Stimulated activated memory B cell treated with anti-CD40 and anti-IgM and Interleukin-4, amounts not matched to agents 10 μg/mL and 1 μg/mL and 100 μg/mL, for 72 hours (primary cell): ENCODE data around the gene AHSG.

Source experiments
- ATAC-seq: fragments of 150-1000 bp; cut with Tn5 transposase; 2 replicates; pipeline ENCODE4 v1.10.0; 2021
- H3K27ac Mint-ChIP-seq: one replicate; pipeline ENCODE4 v1.8.0; 2022; ENCODE audit warnings: mild to moderate bottlenecking, mixed read lengths
- H3K27me3 Mint-ChIP-seq: one replicate; pipeline ENCODE4 v1.8.0; 2022; ENCODE audit warnings: mixed read lengths
- H3K36me3 Mint-ChIP-seq: one replicate; pipeline ENCODE4 v1.8.0; 2022; ENCODE audit warnings: mixed read lengths
- H3K4me1 Mint-ChIP-seq: one replicate; pipeline ENCODE4 v1.8.0; 2022; ENCODE audit warnings: mixed read lengths
- H3K4me3 Mint-ChIP-seq: one replicate; pipeline ENCODE4 v1.8.0; 2022; ENCODE audit warnings: mild to moderate bottlenecking, moderate library complexity, mixed read lengths
- H3K9me3 Mint-ChIP-seq: one replicate; pipeline ENCODE4 v1.8.0; 2022; ENCODE audit warnings: mixed read lengths

The AHSG gene

DNA sequence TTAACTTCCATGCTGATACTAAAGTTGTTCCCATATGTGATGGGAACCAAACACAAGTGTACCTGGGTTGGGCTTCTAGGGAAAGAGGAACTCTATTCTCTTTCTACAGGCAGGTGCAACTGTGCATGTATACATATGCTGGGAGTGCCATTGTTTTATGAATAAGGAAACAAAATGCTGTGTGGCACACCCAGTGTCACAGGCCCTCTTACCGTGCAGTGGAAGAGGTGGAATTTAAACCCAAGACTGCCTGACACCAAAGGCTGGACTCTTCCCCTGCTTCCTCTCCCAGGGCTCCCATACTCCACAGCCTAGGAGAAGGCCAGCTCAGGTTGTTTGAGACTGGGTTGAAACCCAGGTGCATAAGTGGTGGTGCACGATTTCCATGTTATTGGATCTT, 25.4 kb downstream of the AHSG start:
- Mint-ChIP-seq H3K36me3 (no peaks in the 10 kb centered on the region), H3K9me3 (peaks cover 4% of the 10 kb centered on the region), H3K4me1 (peaks cover 6% of the 10 kb centered on the region), H3K4me3 (no peak overlapping the region), H3K27me3 (no peaks in the 10 kb centered on the region), H3K27ac (no peak overlapping the region)
- ATAC-seq = no peak

DNA sequence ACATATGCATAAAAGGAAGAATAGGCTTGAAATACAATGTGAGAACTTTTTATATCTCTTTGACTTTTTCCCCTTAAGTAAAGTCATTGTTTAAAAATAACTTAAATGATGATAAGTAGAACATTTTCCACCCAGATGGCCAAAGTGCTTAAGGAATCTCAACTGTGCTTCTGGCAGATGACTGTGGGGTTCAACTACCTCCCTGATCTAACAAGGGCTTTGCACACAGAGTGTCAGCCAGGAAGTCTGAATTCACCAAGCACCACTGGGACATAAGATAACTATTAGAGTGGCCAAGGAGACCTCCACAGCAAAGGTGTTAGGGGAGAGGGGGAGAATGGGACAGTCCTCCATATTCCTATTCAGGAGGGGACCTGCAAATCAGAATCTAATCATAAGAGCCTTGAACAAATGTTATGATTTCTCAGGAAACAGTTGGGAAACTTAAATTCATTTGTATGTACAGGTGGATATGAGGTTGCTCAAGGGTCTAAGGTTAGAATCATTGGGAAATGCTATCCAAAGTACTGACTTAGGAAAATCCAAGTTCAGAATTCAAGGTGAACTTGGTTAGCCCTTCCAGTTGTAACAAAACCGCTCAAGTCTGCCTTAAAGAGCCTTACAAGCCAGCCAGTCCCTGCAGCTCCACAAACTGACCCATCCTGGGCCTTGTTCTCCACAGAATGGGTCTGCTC, 27.1 kb downstream of the AHSG start, which contains the start of gene FETUB:
Gene FETUB, plus strand, starts transcription at position 622 of the 695 bp plus-strand sequence. Its CDS starts 62 bp downstream, at position 684.
- no peaks in the 10 kb centered on the region for H3K36me3 Mint-ChIP-seq
- no peak for ATAC-seq
- no peaks in the 10 kb centered on the region for H3K27me3 Mint-ChIP-seq
- H3K4me1 Mint-ChIP-seq = peaks cover 6% of the 10 kb centered on the region
- peaks cover 4% of the 10 kb centered on the region for H3K9me3 Mint-ChIP-seq
- H3K4me3 Mint-ChIP-seq = no peak within 1 kb of the TSS
- no peak within 1 kb of the TSS for H3K27ac Mint-ChIP-seq

DNA sequence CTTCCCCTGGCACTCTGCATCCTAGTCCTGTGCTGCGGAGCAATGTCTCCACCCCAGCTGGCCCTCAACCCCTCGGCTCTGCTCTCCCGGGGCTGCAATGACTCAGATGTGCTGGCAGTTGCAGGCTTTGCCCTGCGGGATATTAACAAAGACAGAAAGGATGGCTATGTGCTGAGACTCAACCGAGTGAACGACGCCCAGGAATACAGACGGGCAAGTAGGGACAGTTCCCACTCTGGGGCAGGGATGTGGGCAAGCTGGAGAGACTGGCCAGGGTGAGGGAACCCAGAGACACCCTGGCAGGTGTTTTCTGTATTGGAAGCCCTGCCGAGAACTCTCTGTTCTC, 27.6 kb downstream of the AHSG start:
- H3K9me3 Mint-ChIP-seq = peaks cover 4% of the 10 kb centered on the region
- H3K4me1 Mint-ChIP-seq = peaks cover 6% of the 10 kb centered on the region
- ATAC-seq = no peak
- H3K27ac Mint-ChIP-seq = no peak overlapping the region
- H3K4me3 Mint-ChIP-seq = no peak overlapping the region
- H3K27me3 Mint-ChIP-seq = no peaks in the 10 kb centered on the region
- no peaks in the 10 kb centered on the region for H3K36me3 Mint-ChIP-seq

DNA sequence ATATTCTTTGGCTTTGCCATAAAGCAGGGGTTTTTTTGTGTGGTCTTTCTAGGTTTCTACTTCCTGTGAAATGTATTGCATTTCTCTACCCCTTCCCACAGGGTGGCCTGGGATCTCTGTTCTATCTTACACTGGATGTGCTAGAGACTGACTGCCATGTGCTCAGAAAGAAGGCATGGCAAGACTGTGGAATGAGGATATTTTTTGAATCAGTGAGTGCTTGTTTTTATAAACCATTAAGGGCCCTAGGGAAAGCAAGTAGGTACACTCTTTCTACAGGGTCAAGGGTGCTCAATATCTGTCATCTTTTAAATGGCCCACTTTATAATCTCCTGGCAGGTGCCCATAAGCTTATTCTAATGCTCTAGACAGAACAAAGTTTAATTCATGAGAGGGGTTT, 28.1 kb downstream of the AHSG start:
- peaks cover 6% of the 10 kb centered on the region for H3K4me1 Mint-ChIP-seq
- ATAC-seq = no peak
- H3K4me3 Mint-ChIP-seq = no peak overlapping the region
- no peak overlapping the region for H3K27ac Mint-ChIP-seq
- peaks cover 4% of the 10 kb centered on the region for H3K9me3 Mint-ChIP-seq
- no peaks in the 10 kb centered on the region for H3K36me3 Mint-ChIP-seq
- H3K27me3 Mint-ChIP-seq = no peaks in the 10 kb centered on the region

DNA sequence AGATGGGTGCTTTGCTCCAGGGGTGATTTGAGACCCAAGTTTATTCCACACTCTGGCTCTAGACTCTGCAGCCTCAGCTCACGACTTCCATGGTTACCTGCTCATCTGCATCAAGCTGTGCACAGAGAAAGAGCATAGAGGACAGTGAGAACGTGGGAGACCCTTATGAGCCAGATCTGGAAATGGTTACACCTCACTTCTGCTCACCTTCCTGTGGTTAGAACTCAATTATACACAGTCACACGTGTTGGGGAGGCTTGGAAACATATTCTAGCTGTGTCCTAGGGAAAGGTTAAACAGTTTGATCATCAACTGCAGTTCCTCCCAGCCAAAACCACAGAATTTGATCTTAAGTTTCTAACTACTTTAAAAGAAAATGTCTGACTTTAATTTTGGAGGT, 29.2 kb downstream of the AHSG start:
- H3K4me3 Mint-ChIP-seq = no peak overlapping the region
- no peaks in the 10 kb centered on the region for H3K27me3 Mint-ChIP-seq

DNA sequence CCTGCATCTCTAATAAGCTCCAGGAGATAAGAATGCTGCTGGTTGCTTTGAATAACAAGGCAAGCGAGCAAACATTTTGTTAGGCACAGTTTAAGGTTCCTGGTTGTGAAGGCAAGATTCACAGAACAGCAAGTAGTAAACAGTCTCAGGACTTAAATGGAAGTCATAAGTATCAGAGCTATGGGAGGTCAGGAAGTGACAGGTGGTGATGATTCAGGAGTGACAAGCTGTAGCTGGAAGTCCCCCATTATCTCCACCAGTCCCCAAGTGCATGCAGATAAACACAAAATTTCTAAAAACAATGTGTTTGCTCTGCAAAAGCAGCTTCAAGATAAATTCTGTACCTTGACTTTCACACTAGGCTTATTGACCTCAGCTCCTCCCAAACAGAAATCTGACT, 30.6 kb downstream of the AHSG start:
- no peaks in the 10 kb centered on the region for H3K27me3 Mint-ChIP-seq
- no peak overlapping the region for H3K27ac Mint-ChIP-seq
- H3K4me3 Mint-ChIP-seq = no peak overlapping the region
- peak; percentile 53 for ATAC-seq
- H3K4me1 Mint-ChIP-seq = peaks cover 6% of the 10 kb centered on the region
- no peaks in the 10 kb centered on the region for H3K36me3 Mint-ChIP-seq
- H3K9me3 Mint-ChIP-seq = peaks cover 4% of the 10 kb centered on the region

More for the DNA sequence above, 29.2 kb downstream of the AHSG start:
- ATAC-seq = no peak
- H3K27ac Mint-ChIP-seq = no peak overlapping the region
- H3K36me3 Mint-ChIP-seq = no peaks in the 10 kb centered on the region
- peaks cover 6% of the 10 kb centered on the region for H3K4me1 Mint-ChIP-seq
- H3K9me3 Mint-ChIP-seq = peaks cover 4% of the 10 kb centered on the region

DNA sequence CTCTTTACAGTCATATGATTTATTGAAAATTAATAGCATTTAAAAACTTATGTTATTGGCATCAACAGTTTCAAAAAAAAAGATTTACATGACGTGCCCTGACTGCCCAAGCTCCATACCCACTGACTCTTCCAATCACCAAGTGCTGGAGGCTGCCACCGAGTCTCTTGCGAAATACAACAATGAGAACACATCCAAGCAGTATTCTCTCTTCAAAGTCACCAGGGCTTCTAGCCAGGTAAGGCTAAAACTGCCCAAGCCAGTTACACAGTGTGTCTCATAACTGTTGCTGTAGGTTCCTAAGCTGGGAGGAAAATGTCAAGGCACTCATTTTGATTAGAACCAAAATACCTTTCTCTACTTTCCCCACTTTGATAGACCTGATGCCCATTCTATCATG, 31.8 kb downstream of the AHSG start:
- no peaks in the 10 kb centered on the region for H3K36me3 Mint-ChIP-seq
- H3K27me3 Mint-ChIP-seq = no peaks in the 10 kb centered on the region
- H3K4me3 Mint-ChIP-seq = no peak overlapping the region
- H3K4me1 Mint-ChIP-seq = peaks cover 6% of the 10 kb centered on the region
- H3K27ac Mint-ChIP-seq = no peak overlapping the region
- ATAC-seq = no peak
- no peaks in the 10 kb centered on the region for H3K9me3 Mint-ChIP-seq

DNA sequence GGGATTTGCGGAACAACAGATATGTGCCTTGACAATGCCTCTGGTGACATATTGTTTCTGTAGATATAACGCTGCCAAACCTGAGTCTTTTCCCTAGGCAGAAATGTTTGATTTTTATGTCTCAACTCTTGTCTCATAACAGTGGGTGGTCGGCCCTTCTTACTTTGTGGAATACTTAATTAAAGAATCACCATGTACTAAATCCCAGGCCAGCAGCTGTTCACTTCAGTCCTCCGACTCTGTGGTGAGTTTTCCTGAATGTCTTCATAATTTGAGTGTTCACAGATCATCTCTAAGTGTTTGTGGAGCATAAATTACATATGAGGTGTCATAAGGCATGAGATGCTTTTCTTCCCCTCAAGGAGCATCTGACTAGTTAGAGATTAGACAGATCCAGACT, 33.2 kb downstream of the AHSG start:
- peaks cover 6% of the 10 kb centered on the region for H3K4me1 Mint-ChIP-seq
- ATAC-seq = no peak
- no peak overlapping the region for H3K4me3 Mint-ChIP-seq
- H3K27me3 Mint-ChIP-seq = no peaks in the 10 kb centered on the region
- no peak overlapping the region for H3K27ac Mint-ChIP-seq
- no peaks in the 10 kb centered on the region for H3K36me3 Mint-ChIP-seq
- no peaks in the 10 kb centered on the region for H3K9me3 Mint-ChIP-seq

DNA sequence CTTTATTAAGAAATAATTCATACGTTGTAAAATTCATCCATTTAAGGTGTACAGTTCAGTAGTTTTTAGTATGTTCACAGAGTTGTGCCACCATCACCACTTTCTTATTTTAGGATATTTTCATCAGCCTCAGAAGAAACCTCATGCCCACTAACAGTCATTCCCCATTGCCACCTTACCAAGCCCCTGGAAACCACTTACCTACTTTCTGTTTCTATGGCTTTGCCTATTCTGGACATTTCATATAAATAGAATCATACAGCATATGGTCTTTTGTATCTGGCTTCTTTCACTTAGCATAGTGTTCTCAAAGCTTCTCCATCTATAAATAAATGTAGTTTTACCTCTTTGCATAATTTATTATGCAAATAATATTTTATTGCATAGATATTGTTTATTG, 34.0 kb downstream of the AHSG start:
- H3K27ac Mint-ChIP-seq = no peak overlapping the region
- H3K27me3 Mint-ChIP-seq = no peaks in the 10 kb centered on the region
- H3K9me3 Mint-ChIP-seq = no peaks in the 10 kb centered on the region
- H3K4me1 Mint-ChIP-seq = peaks cover 4% of the 10 kb centered on the region
- no peaks in the 10 kb centered on the region for H3K36me3 Mint-ChIP-seq
- no peak overlapping the region for H3K4me3 Mint-ChIP-seq
- ATAC-seq = no peak

DNA sequence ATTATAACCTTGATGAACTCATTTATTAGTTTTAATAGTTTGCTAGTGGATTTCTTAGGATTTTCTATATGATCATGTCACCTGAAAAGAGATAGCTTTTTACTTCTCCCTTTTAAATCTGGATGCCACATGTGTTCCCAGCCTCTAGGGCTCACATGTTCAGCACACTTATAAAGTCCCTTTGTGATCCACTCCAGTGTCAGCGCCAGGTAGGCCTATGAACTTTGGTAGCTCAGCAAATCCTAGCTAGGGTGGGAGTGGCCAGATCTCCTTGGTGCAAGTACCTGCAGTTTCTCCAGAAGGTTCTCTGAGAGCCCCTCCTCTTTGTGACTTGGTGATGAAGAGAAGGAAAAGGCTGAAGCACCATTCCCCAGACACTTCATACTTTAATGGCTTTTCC, 36.0 kb downstream of the AHSG start:
- no peak overlapping the region for H3K27ac Mint-ChIP-seq
- H3K36me3 Mint-ChIP-seq = no peaks in the 10 kb centered on the region
- H3K4me1 Mint-ChIP-seq = peaks cover 17% of the 10 kb centered on the region
- no peaks in the 10 kb centered on the region for H3K27me3 Mint-ChIP-seq
- ATAC-seq = no peak
- no peak overlapping the region for H3K4me3 Mint-ChIP-seq
- no peaks in the 10 kb centered on the region for H3K9me3 Mint-ChIP-seq

DNA sequence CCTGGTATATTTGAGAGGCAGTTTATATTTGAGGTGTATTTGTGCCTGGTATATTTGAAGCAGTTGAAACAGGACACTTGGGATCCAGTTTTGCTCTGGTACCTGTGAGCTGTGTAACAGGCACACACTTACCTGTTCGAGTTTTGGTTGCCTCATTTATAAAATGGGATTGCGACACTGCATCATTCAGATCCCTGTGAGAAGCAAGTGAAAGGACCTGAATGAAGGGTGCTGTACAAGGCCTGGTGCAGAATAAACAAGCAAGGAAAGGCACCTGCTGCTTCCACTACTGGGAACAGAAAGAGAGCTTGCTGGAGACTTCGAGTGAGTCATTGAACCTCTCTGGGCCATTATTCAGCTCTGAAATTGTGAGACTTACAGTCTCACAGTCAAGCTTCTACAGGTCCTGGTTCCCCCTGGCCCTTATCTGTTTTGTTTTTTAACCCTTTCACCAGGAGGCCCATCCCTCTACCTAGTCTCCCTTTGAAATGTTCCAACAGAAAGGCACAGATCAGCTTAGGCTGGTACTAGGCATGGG, 38.9 kb downstream of the AHSG start:
- no peaks in the 10 kb centered on the region for H3K9me3 Mint-ChIP-seq
- H3K4me1 Mint-ChIP-seq = peaks cover 18% of the 10 kb centered on the region
- no peaks in the 10 kb centered on the region for H3K27me3 Mint-ChIP-seq
- no peak for ATAC-seq
- no peaks in the 10 kb centered on the region for H3K36me3 Mint-ChIP-seq
- no peak overlapping the region for H3K4me3 Mint-ChIP-seq
- peak overlapping the region; percentile 84 for H3K27ac Mint-ChIP-seq

DNA sequence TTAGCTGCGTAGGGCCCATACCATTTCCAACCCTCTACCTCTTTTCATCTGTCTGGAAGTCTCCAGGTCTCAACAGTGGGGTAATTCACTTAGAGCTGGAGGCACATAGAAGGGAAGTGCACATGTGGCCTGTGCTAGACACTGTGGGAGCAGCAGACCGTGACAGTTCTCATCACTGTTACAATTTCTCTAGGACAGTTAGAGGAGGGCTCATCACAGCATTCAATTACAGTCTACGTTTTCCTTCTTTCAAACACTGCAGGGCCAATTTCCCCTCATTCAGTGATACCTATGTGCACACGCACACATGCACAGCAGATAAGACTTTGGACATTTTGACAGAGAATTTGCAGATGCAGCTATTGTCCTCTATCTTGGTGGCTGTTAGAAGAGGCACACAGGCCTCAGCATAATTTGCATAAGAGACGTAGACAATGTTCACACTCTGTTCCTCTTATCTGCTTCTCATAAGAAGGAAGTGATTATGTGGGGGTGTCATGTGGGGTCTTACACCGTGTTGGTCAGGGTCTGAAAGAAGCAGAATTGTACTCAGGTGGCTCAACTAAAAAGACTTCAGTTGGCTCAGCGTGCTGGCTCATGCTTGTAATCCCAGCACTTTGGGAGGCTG, 40.3 kb downstream of the AHSG start:
- H3K9me3 Mint-ChIP-seq = no peaks in the 10 kb centered on the region
- ATAC-seq = peak; percentile 98
- peak overlapping the region; percentile 39 for H3K4me3 Mint-ChIP-seq

DNA sequence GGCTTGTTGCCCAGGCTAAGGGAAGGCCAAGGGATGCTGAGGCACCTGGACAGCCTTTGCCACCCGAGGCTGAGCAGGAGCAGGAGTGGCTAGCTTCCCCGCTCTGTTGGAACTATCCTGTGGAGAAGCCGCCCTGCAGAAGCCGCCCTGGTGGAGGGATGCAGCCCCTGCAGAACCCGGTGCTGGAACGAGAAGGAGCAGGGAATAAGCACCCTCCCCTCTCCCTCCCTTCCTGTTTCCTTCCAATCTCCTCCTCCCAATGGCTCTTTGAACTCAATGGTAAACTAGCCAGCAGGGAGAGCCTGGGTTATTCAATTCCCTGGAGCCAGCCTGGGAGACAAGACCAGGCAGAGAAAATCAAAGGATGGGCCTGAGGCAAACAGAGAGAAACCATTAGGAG, 41.1 kb downstream of the AHSG start:
- Mint-ChIP-seq H3K27me3 (no peaks in the 10 kb centered on the region), H3K27ac (peak overlapping the region; percentile 84), H3K4me1 (peaks cover 18% of the 10 kb centered on the region), H3K4me3 (no peak overlapping the region), H3K36me3 (no peaks in the 10 kb centered on the region), H3K9me3 (no peaks in the 10 kb centered on the region)
- ATAC-seq = no peak

More for the DNA sequence above, 40.3 kb downstream of the AHSG start:
- Mint-ChIP-seq H3K27ac (peak overlapping the region; percentile 84), H3K36me3 (no peaks in the 10 kb centered on the region), H3K4me1 (peaks cover 18% of the 10 kb centered on the region), H3K27me3 (no peaks in the 10 kb centered on the region)

DNA sequence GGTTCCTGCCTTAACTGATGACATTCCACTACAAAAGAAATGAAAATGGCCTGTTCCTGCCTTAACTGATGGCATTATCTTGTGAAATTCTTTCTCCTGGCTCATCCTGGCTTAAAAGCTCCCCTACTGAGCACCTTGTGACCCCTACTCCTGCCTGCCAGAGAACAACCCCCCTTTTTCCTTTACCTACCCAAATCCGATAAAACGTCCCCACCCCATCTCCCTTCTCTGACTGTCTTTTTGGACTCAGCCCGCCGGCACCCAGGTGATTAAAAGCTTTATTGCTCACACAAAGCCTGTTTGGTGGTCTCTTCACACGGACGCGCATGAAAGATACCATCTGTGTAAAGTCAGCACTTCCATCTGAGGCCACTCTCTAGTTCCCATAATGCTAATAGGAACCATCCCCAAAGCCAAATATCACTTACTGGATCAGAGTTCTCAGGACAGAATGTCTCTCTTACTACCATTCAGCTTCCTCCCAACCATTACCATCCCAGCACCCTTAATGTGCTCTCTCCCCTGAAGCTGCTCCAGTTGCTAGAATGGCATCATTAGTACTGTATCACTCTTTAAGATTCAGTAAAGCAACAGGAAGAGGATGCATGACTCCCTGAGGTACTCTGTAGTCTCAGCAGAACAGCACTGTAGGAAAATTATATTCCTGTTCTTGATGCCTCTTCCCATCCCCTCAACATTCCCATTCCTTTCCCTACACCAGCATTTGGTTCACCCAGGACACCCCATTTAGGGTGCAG, 50.7 kb downstream of the AHSG start:
- H3K4me3 Mint-ChIP-seq = no peak overlapping the region
- no peak overlapping the region for H3K27ac Mint-ChIP-seq
- H3K9me3 Mint-ChIP-seq = no peaks in the 10 kb centered on the region
- H3K27me3 Mint-ChIP-seq = peaks cover 13% of the 10 kb centered on the region
- H3K4me1 Mint-ChIP-seq = no peaks in the 10 kb centered on the region
- ATAC-seq = no peak
- H3K36me3 Mint-ChIP-seq = no peaks in the 10 kb centered on the region

DNA sequence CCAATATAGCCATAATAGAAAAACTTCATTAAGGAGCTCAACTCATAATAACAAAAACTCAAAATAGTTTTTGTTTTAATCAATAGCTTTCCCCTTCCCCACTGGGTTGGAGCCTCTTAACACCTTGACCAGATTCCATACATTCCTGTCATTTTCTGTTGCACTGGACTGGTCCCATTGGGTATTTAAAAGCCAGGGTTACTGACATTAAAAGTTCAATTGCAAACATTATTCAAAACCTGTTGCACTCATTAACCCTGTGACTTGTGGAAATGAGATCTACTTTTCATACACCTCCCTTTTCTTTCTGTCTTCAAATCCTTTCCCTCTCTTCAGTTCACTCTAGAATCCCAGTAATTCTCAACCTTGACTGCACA, 51.2 kb downstream of the AHSG start:
- ATAC-seq = no peak
- no peak overlapping the region for H3K27ac Mint-ChIP-seq
- no peaks in the 10 kb centered on the region for H3K36me3 Mint-ChIP-seq
- H3K27me3 Mint-ChIP-seq = peaks cover 13% of the 10 kb centered on the region
- no peaks in the 10 kb centered on the region for H3K9me3 Mint-ChIP-seq
- no peaks in the 10 kb centered on the region for H3K4me1 Mint-ChIP-seq
- H3K4me3 Mint-ChIP-seq = no peak overlapping the region
